Fibroblast of skin of scalp (primary cell): ENCODE results near the gene KATNB1.
A peak's percentile ranks its signal among the peaks of the same experiment; 100 is the strongest.
"Not testable (repeated sequence)": the region's sequence is repeated elsewhere in the genome, so short reads cannot be mapped to it uniquely, and the experiment has no call there.

Experiments used
- DNase-seq: peaks from one replicate; pipeline ENCODE4 v3.0.0-alpha.2; 2013

The KATNB1 gene

DNA sequence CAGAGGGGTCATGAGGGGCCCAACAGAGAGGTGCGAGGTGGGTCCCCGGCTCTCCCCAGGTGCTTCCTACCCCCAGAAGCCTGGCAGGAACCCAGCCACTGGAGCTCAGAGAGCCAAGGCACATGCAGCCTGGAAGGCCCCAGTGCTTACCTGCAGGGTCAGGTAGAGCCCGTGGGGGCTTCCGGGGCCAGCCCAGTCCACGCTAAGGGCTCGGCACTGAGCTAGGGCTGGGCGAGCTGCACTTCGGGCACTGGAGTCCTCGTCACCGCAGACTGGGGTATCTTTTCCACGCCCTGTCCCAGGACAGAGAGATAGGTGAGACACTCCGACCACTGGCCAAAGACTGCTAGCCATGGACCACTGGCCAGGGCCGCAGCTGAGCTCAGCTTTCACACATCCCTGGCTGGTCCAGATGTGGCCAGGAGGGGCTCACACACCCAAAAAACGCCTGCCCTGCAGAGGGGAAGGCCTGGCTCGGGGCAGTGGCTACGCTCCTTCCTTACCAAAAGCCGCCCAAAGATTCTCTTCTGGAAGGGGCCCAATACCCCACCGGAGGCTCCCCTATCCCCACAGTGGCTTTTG is 59.4 kb downstream of the KATNB1 start:
- no peak for DNase-seq

DNA sequence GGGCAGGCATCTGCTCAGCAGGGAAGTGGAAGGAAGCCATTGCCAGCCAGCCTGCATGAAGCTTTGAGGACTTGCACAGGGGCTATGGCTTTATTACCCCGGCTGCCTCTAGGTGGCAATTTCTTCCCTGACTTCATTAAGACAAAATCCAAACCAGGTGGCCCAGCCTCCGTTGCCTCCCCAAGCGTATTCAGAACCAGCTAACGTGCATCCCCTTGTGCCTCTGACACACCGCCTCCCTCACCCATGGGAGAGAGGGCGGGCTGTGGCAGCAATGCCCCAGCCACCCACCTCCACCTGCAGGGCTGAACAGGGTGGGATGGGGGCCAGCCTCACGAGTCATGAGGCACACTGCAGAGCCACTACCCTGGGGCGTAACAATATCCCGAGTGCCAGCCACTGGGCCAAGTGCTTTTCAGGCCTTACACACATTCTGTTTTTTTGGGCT is 59.9 kb downstream of the KATNB1 start:
- peak; percentile 58 for DNase-seq

DNA sequence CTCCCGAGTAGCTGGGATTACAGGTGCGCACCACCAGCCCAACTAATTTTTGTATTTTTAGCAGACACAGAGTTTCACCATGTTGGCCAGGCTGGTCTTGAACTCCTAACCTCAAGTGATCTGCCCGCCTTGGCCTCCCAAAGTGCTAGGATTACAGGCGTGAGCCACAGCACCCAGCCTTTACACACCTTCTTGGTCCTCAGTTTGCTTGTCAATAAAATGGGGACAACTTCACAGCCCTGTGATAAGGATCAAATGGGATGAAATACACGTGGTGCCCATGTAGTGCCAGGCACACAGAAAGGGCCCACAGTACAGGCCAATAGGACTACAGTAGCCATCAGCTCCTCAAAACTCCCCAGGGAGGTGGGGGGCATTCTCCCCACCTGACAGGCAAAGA is 60.4 kb downstream of the KATNB1 start:
- DNase-seq: not testable (repeated sequence)

DNA sequence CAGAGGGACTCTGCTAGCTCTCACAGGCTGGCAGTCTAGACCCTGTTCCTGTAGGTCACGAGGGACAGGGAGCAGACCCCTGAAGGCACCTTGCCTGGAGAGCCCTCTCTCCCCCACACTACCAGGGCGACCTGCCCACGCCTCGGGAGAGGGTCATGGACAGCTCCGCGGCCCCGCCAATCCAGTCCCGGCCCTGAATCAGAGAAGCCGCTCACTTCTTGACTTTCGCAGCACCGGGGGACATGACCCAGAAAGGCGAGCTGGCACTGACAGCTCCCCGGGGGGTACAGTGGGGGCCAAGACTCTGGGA is 61.6 kb downstream of the KATNB1 start:
- DNase-seq: no peak

DNA sequence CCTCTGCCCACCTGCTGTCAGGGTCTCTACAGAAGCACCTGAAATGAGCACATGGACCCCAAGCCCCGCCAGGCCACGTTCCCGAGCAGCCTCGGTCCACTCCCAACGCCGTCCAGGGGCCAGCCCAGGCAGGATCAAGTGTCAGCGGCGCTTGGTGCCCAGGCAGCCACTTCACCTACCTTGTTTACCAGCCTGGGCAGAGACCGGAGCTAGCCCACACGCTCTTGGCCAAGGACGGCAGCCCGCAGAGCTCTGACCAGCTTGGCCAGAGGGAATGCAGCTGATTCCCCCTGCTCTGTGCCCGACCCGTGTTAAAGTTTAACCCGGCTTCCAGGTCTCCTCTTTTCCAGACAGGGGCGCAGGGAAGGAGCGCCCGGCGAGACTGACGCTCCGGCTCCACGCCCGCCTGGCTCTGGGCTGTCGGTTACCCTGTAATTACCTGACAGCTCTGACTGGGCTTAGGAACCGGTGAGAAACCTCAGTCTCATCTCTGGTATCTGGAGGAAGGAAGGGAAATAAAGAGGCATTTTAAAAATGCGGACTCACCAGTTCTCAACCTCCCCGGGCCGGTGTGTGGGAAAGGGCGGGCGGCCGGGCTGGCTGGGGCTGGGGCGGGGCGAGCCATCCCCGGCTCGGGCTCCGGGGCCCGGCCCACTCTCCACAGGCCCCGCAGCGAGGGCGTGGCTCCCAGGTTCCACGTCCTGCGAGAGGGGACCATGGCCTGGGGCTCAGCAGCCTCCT is 62.1 kb downstream of the KATNB1 start:
- no peak for DNase-seq

DNA sequence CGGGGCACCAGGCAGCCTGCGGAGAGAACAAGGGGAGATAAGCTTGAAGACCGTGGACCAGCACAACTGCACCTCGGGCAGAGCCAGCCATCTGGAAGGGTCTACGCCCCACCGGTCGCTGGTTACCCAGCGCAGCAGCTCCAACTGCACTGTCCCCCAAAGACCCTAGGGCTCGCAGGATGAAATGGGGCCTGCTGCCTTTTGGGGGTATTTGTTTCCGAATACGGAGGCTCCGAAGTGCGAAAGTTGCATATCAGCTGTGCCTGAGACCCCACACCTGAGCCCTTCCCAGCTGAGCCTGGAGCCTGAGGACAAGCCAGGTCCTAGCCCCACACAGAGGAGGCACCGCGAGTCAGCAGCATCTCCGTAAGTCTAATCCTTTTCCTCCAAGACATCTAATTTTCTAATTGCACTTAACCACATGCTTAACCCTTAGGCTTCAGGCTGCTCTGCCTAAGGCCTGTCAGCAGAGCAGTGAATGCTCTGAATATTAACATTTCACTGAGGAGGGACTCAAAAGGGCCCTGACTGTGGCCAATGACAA is 62.8 kb downstream of the KATNB1 start:
- no peak for DNase-seq

DNA sequence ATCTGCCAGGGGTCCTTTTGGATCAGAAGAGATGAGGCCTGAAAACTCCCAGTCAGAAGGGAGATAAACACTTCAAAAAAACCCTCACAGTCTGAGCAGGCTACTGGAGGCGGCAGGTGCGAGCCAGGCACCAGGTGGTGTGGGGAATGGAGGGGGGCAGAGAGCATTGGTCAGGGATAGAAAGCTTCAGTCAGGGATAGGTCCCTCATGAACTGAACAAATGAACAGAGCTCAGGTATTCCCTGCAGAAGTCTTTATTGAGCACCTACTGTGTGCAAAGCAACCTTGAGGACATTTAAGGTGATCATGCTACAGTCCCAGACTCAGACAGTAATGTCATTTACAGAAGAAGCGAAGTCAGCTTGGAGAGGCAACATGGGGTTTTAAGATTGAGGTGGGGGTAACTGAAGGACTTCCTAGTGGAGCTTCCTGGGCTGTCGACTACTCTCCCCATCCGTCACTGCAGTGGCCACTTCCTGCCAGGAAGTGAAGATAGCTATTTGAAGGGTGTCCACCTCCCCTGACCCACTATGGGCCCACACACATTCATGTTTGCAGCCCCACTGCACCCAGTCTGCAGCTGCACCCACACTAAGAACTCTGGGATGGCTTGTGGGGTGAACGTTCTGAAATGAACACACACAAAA is 63.5 kb downstream of the KATNB1 start:
- DNase-seq: no peak

DNA sequence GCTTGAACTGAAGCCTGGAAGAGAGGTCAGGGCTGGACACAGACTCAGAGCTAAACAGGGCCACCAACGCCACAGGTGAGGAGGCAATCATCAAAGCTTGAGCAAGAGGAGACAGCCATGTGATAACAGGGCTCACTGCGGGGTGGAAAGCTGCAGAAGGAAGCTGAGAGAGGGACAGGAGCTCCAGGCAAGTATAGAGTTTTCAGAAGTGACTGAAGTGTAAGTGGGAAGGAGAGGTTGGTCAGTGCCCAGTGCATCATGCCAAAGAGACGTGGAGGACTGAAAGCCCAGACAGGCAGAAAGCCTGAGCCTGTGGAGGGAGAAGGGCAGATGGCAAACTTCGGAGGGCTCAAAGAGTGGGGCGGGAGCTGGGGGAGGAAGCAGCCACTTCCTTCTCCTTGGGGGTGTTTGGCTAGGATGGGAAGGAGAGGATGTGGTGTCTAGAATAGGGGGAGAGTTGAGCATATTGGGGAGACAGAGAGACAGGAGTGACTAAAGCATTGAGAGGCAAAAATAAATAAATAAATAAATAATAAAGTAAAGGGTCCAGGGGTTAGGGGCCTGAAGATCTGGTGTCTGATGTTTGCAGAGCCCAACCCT is 64.1 kb downstream of the KATNB1 start:
- no peak for DNase-seq

DNA sequence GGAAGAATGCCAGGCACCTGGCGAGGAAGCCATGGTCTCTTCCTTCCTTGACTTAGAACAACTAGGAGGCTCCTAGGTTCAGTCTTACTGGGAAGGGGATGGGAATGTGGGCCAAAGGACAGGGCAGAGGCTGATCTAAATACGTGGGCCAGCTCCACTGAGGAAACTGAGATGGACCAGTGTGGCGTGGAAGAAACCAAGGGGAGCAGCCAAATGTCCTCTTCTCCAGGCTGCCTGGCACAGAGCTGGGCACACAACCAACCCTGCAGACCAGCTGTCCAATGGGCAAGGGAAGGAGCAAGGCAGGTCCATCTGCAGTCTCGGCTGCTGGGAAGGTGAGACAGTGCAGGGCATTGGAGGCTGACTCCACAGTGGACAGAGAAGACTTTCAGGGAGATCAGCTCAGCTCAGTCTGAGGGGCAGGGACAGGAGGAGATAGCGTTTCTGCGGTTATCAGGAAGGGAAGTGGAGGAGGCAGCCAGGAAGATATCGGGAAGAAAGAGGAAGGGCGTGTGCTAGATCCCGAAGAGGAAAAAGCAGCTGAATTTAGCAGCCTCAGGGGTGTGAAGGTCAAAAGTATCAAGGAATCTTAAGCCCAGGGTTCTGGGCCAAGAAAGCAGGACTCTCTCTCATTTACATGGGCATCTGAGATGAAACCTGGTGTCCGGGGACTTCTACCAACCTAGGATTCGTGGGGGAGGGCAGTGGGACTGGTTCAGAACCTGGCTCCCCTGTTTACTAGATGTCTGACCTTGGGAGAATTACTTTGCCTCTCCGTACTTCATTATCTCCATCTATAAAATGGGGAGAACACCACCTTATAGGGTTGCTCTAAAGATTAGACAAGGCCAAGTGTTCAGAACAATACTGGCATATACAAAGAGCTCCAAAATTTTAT is 64.9 kb downstream of the KATNB1 start:
- DNase-seq: no peak

DNA sequence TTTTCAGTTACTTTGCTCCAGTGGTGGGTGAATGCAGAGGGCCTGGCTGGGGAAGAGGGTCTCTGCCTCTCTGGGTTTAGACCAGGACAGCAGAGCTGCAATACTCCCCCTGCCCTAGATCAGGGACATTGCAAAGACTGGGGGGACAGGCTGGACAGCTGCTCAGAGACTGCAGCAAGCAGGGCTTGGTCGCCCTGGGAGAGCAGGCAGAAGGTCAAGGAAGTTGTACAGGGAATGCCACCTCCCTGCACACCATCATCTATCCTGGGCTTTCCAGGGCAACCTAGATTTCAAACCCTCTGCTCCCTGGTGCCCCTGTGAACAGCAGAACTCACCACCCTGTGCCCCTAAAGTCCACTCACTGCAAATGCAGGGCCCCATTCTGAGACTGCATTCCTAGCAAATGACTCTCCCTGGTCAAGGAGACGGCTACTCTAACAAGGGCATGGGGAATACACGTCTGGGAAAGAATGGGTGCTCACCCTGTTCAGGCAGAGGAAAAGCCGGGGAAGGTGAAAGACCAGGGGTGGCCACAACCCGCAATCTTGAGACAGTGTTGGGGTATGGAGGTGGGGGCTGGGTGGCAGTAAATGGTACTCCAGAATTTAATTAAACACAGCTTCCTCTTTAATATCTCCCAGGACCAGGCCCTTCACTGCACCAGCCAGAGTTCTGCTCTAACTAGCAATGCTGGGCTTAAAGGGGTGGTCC is 65.7 kb downstream of the KATNB1 start:
- DNase-seq: peak; percentile 66

DNA sequence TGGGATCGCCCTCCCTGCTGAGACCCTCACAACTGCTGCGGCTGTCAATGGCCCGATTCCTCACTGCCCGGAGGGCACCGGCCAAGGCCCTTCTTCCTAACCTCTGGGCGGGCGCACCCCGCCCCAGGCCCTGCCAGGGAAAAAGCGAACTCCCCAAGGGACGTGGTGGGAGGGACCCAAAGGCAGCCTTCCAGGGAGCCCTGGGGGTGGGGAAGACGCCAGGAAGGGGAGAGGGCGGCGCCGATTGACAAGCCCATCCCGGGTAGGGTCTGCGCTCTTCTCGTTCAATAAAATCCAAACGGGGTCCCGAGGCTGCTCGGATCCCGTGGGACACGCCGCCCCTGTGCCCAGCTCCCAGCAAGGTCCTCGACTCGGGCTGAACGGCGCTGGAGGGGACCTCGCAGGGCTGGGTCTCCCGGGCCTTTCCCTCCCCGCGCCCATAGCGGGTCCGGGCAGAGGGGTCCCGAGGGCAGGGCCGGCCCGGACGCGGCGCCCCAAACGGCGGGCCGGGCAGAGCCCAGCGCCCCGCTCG is 66.3 kb downstream of the KATNB1 start:
- DNase-seq: peak; percentile 45

DNA sequence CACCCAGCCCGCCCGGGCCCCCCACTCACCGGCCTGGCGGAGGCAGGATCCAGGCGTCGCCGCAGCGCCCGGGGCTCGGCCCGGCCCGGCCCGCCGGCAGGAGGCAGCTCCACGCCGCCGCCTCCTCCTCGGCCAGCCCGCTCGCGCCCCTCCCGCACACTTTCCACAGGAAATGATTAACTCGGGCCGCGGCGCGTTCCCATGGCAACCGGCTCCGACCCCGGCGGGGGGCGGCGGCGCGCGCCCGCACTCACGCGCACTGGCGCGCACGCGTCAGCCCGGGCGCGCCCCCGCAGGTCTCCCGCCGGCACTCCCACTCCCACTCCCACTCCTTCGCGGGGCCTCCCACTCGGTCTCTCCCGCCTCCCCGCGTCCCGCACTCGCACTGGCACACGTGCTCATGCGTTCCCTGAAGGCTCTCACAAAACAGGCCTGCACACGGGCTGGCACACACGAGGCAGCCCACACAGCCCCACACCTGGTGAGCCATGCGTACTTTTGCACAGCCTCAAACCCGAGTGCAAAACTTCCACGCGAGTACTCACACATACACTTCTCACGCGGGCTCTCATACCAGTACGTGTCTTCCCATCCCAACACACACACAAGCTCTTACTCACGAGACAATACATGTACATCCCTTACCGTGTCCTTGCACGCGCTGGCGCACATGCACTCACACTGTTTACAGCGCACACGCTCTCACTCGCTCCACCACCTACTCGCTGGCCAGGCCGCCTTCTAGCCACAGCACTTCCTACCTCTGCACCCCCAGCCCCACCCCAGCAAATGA is 67.0 kb downstream of the KATNB1 start, which contains the start of gene KIFC3:
Gene KIFC3, minus strand, starts transcription at position 151 of the 793 bp plus-strand sequence. CDS start 4,248 bp downstream, outside the sequence.
- peak; percentile 80 for DNase-seq

DNA sequence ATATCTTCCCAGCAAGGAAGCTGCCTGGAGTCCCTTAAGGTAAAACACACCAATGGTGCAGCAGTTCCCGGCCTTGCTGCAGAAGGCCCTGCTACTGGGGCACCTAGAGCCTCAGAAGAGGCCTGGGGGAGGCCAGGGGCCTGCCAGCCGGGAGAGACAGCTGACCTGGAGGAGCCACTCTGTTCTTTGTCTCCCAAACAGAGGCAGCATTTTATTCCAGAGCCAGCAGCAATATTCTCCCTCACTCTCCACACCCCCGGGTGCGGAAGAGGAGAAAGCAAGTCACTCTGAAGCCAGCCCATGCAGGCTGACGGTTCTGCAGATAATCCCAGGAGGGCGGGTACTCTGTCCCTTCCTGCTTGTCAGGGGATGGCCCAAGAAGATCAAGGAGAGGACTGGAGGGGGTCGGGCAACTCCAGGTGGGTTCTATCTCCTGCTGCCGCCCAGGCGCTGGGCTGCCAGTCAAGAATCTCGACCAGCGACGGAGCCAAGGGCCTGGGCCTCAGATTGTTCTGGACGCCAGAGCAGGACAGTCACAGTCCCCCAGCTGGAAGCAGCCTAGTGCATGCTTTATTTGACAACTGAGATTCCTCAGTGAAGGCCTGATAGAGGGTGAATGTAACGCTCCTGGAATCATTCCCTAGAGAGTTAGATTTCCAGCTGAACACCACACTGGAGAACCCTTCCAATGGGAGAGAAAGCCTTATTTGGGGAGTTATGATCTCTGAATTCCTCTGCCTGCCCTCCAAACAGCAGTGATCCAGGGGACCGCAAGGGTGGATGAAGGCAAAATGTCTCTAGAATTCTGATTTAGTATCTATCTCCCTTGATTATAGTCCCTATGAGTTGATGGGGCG is 67.8 kb downstream of the KATNB1 start:
- peak; percentile 36 for DNase-seq

DNA sequence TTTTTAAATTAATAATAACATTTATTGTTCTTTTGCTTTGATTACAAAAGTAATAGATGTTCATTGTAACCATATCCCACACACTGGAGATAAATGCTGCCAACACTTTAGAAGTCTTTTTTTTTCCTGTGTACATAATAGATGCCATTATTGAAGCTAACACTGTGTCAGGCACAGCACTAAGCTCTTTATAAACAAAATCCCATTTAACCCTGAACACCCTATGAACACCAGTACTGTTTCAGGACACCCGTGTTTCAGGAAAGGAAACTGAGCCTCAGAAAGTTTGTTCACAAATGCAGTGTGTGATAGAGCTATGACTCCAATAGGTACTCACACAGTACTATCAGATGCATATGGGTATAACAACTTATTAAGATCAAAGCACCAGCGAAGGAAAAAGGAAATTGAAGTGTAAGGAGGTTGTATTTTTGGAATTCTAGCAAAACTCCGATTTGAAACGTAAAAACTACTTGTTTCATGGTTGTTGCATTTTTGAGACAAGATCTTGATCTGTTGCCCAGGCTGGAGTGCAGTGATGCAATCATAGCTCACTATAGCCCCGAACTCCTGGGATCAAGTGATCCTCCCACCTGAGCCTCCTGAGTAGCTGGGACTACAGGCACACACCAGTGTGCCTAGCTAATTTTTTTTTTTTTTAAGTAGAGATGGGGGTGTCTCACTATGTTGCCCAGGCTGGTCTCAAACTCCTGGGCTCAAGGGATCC is 68.7 kb downstream of the KATNB1 start:
- no peak for DNase-seq

DNA sequence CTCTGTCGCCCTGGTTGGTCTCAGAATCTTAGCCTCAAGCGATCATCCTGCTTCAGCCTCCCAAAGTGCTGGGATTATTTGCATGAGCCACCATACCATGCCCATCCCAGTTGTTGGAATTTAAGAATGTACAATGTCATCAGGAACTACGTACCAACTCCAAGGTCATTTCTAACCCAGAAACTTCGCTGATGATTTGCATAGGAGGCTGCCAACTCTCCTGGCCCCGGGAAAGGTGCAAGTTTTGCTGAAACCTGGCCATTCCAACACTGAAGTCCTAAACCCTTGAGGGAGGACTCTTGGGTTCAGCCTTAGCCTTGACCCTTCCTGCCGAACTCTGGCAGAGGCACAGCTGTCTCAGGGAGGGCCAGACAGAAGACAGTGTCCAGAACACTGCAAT is 69.6 kb downstream of the KATNB1 start:
- no peak for DNase-seq
